OCI-LY7 (cell line): ENCODE results near the gene DAZAP1. TPM values are rescaled to one million over a fixed set of nuclear protein-coding genes. Genes with fewer than 3 reads are reported as not detected.
A peak's percentile ranks its signal among the peaks of the same experiment; 100 is the strongest.

Source experiments
- BruUV-seq: library from RNA; stranded (reverse); fragments of 400-500 nt; replicated peaks from 2 replicates; lab custom pipeline; 2021; lab: Mats Ljungman, UMichigan
- CTCF ChIA-PET: fragments of 300-600 bp; sonication (Branson Sonifier 250); formaldehyde crosslinking; loops from one replicate; lab custom pipeline; 2022; ENCODE audit warnings: antibody characterized with exemption; ENCODE audit not compliant: unreplicated experiment; lab: Charles Lee
- POLR2A ChIA-PET: fragments of 300-600 bp; sonication (Branson Sonifier 250); formaldehyde crosslinking; loops from one replicate; lab custom pipeline; 2022; ENCODE audit warnings: antibody characterized with exemption; lab: Charles Lee
- DNase-seq: peaks from one replicate; pipeline ENCODE4 v3.0.0-alpha.2; 2015; ENCODE audit warnings: low spot score
- H2AFZ ChIP-seq: fragments of 200-600 bp; sonication (generic), shearing (Covaris generic); 2 replicates; pipeline ENCODE4 v1.6.1; 2014; ENCODE audit warnings: mild to moderate bottlenecking, antibody characterized with exemption, low read length, moderate library complexity
- H3K27ac ChIP-seq: fragments of 200-600 bp; sonication (generic); 2 replicates; pipeline ENCODE4 v1.5.1; 2014; ENCODE audit warnings: mixed run types, low read depth, mild to moderate bottlenecking, moderate library complexity, low read length, inconsistent platforms; ENCODE audit not compliant: poor library complexity, severe bottlenecking
- H3K36me3 ChIP-seq: fragments of 200-600 bp; sonication (generic); 2 replicates; pipeline ENCODE4 v1.6.1; 2014; ENCODE audit warnings: mild to moderate bottlenecking, antibody characterized with exemption, low read length, moderate library complexity, mixed read lengths; ENCODE audit not compliant: insufficient read depth
- H3K4me1 ChIP-seq: fragments of 200-600 bp; sonication (generic); 2 replicates; pipeline ENCODE4 v1.5.1; 2014; ENCODE audit warnings: mild to moderate bottlenecking, low read length; ENCODE audit not compliant: insufficient read depth, poor library complexity, severe bottlenecking
- H3K4me2 ChIP-seq: fragments of 200-600 bp; sonication (generic); 2 replicates; pipeline ENCODE4 v1.6.1; 2014; ENCODE audit warnings: mild to moderate bottlenecking, low read length
- H3K4me3 ChIP-seq: fragments of 200-600 bp; sonication (generic); 2 replicates; pipeline ENCODE4 v1.5.1; 2014; ENCODE audit warnings: mild to moderate bottlenecking, low read depth, low read length; ENCODE audit not compliant: poor library complexity, severe bottlenecking
- H3K79me2 ChIP-seq: fragments of 200-600 bp; sonication (generic); 2 replicates; pipeline ENCODE4 v1.6.1; 2016; ENCODE audit warnings: low read depth, mild to moderate bottlenecking, low read length, moderate library complexity, mixed read lengths; ENCODE audit not compliant: insufficient read depth
- H3K9me2 ChIP-seq: fragments of 200-600 bp; sonication (generic); 2 replicates; pipeline ENCODE4 v1.6.1; 2016; ENCODE audit warnings: mild to moderate bottlenecking, low read length, mixed read lengths; ENCODE audit not compliant: insufficient read depth
- H3K9me3 ChIP-seq: fragments of 200-600 bp; sonication (generic); 2 replicates; pipeline ENCODE4 v1.6.1; 2014; ENCODE audit warnings: mild to moderate bottlenecking, mixed run types, low read length, mixed read lengths
- H4K20me1 ChIP-seq: fragments of 200-600 bp; sonication (generic); 2 replicates; pipeline ENCODE4 v1.6.1; 2014; ENCODE audit warnings: mild to moderate bottlenecking, antibody characterized with exemption, low read length, moderate library complexity, mixed read lengths; ENCODE audit not compliant: insufficient read depth
- EZH2phosphoT487 ChIP-seq: fragments of 200-600 bp; sonication (generic); IDR thresholded peaks from 2 replicates; pipeline ENCODE4 v1.6.1; 2018; ENCODE audit warnings: low read depth, borderline replicate concordance, mild to moderate bottlenecking, mixed run types, antibody characterized with exemption, low read length, moderate library complexity, mixed read lengths
- intact Hi-C: fragments of 100-400 bp; cut with micrococcal nuclease; formaldehyde crosslinking; loops from one replicate; pipeline ENCODE4 v1.10.0; 2022; ENCODE audit not compliant: unreplicated experiment
- total RNA-seq, 2 experiments: library from RNA; depleted of rRNA in 1 of 2; stranded (reverse); fragments of >200 nt in 1 of 2; shearing (Covaris generic) in 1 of 2; gene quantifications; 2 replicates each; pipeline ENCODE4 v1.2.3, GENCODE V29; 2014 to 2022
- TF ChIP-seq, protein P1 (sequence below): fragments of 200-600 bp; sonication (generic); conservative IDR thresholded peaks from 2 replicates; pipeline ENCODE4 v1.5.1; 2014; ENCODE audit warnings: mild to moderate bottlenecking, antibody characterized with exemption, low read length, moderate library complexity, mixed read lengths

DAZAP1 gene
- total RNA-seq, 2 experiments from 2014 or later = 170 to 373 TPM

DNA sequence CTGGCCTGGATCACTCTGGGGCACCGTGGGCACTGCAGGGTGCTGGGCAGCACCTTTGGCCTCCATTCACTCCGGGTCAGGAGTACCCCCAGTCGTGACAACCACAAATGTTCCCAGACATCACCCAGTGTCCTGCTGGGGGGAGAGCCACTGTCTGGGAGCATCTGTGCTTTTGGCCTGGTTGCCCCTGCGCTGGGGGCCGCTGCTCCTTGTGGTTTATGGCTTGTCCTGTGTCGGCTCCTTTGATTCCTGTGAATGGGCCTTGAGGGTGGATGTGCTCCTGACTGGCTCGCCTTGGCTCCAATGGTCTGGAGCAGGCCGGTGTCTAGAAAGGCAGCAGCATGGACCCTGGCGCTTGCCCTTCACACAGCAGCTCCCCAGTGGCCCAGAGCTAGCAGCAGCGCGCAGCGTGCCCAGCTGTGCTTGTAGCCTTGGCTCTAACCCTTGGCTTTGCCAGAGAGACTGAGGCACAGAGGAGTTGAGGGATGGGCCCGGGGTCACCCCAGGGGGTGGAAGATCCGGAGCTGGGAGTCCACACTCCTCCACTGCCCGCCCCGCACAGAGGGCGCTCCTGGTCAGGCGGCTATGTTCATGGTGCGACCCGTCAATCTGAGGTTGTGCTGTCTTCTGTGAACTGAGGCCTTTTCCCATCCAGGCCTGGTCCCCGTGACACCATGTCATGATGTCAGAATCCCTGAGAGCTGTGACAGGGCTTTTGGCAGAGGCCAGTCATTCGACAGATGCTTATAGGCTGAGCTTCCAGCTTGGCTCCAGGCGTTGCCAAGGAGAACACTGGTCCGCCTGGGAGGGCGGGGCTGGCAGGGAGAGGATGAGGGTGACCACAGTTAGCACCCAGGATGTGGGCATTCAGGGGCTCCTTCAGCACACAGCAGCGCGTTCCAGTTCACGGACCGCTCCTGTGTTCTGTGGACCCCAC lies 4.1 kb downstream of the DAZAP1 start:
- H3K79me2 ChIP-seq = peaks cover 88% of the 10 kb centered on the region
- no peak for TF ChIP-seq EZH2phosphoT487
- TF ChIP-seq, protein P1, sequence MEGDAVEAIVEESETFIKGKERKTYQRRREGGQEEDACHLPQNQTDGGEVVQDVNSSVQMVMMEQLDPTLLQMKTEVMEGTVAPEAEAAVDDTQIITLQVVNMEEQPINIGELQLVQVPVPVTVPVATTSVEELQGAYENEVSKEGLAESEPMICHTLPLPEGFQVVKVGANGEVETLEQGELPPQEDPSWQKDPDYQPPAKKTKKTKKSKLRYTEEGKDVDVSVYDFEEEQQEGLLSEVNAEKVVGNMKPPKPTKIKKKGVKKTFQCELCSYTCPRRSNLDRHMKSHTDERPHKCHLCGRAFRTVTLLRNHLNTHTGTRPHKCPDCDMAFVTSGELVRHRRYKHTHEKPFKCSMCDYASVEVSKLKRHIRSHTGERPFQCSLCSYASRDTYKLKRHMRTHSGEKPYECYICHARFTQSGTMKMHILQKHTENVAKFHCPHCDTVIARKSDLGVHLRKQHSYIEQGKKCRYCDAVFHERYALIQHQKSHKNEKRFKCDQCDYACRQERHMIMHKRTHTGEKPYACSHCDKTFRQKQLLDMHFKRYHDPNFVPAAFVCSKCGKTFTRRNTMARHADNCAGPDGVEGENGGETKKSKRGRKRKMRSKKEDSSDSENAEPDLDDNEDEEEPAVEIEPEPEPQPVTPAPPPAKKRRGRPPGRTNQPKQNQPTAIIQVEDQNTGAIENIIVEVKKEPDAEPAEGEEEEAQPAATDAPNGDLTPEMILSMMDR = no peak
- H4K20me1 ChIP-seq = peaks cover 33% of the 10 kb centered on the region
- 0 out of 2 replicates have a peak overlapping the region, but pooled peaks have one; percentile 99 for H3K4me2 ChIP-seq
- intact Hi-C loops = no loop called here
- ChIA-PET CTCF (no interaction called here), POLR2A (no interaction called here)
- no TSS peak for BruUV-seq
- no peak for DNase-seq
- H3K27ac ChIP-seq = no peak overlapping the region
- H3K9me2 ChIP-seq = no peaks in the 10 kb centered on the region
- no peaks in the 10 kb centered on the region for H3K9me3 ChIP-seq
- H3K4me1 ChIP-seq = peaks cover 16% of the 10 kb centered on the region
- H3K36me3 ChIP-seq = peaks cover 80% of the 10 kb centered on the region
- no peak overlapping the region for H2AFZ ChIP-seq
- no peak overlapping the region for H3K4me3 ChIP-seq

DNA sequence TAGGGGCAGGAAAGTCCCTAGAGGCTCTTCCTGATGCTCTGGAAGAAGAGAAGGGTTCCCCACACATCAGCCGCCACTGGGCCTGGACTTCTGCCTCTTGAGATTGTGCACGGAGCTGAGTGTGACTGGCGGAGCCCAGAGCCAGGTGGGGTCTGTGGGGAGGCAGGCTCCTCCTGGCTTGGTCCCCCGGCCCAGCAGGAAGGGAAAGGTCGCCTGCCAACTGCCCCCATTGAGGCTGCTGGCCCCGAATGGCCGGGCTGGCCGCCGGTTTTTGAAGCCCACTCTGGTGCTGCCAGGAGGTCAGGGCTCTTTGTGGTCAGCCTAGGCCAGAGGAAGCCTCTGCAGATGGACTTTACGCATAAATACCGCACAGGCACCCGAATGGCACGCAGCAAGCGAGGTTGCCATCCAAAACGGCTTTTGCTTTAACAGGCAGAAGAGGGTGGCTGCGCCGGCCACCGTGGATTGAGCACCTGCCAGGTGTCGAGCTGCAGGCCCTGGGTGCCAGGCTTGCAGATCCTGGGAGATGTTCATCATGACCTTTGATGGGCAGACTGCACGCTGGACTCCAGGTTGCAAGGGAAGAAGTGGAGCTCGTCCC lies 5.0 kb downstream of the DAZAP1 start:
- no TSS peak for BruUV-seq
- H3K4me3 ChIP-seq = no peak overlapping the region
- ChIA-PET CTCF (no interaction called here), POLR2A (no interaction called here)
- intact Hi-C loops = no loop called here
- no peak for DNase-seq
- H3K4me1 ChIP-seq = peaks cover 12% of the 10 kb centered on the region
- peaks cover 33% of the 10 kb centered on the region for H4K20me1 ChIP-seq
- TF ChIP-seq EZH2phosphoT487 = no peak
- TF ChIP-seq, protein P1 = no peak
- H3K27ac ChIP-seq = no peak overlapping the region
- no peaks in the 10 kb centered on the region for H3K9me2 ChIP-seq
- no peak overlapping the region for H3K4me2 ChIP-seq
- H3K79me2 ChIP-seq = peaks cover 97% of the 10 kb centered on the region
- H3K36me3 ChIP-seq = peaks cover 89% of the 10 kb centered on the region
- no peak overlapping the region for H2AFZ ChIP-seq
- H3K9me3 ChIP-seq = no peaks in the 10 kb centered on the region
